Omental fat pad (tissue), 4 donors: ENCODE measurements around the gene KCNF1. TPM values are rescaled to one million over a fixed set of nuclear protein-coding genes. Genes with fewer than 3 reads are reported as not detected.

Source experiments
- ATAC-seq: fragments of 150-250 bp; one replicate; pipeline ENCODE4 v1.9.1; 2016; ENCODE audit warnings: mild to moderate bottlenecking, moderate library complexity; ENCODE audit not compliant: low FRiP score
- DNase-seq: peaks from one replicate; pipeline ENCODE4 v3.0.0-alpha.2; 2019; ENCODE audit warnings: low spot score
- CTCF ChIP-seq, 3 donors: fragments of 450-650 bp; IDR thresholded peaks; one replicate each; pipeline ENCODE4 v1.5.1; 2016 to 2017; ENCODE audit warnings: antibody characterized with exemption in 3 of 3, mild to moderate bottlenecking in 3 of 3, moderate library complexity in 2 of 3
- total RNA-seq, 4 donors: library from RNA; depleted of rRNA; stranded (reverse); fragments of >200 nt; gene quantifications; one replicate each; pipeline ENCODE4 v1.1.0, GENCODE V29; 2016

The KCNF1 gene
- total RNA-seq, 4 donors from 2014 or later: 0.79 TPM; not detected in 3

DNA sequence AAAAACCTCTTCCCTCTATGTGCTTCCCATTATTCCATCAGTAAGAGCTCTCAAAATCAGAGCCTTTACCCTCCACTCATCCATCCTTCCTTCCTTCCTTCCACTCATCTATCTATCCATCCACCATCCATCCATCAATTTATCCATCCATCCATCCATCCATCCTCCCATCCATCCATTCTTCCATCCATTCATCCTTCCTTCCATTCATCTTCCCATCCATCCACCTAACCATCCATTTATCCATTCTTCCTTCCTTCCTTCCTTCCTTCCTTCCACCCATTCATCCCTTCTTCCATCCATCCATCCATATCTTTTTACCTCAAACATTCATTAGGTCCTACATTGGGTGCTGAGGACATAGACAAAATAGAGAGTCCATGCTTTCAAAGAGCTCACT lies 19.4 kb upstream of the KCNF1 start:
- no peak for ATAC-seq
- TF ChIP-seq CTCF (IDR thresholded peaks at IDR 0.05): no peak
- no peak for DNase-seq

- no peak for TF ChIP-seq CTCF (IDR thresholded peaks at IDR 0.05)
- DNase-seq (no peak), ATAC-seq (no peak)
Measured at GRCh38 chr2:10892796-10893350, 18.9 kb upstream of the KCNF1 start.

DNA sequence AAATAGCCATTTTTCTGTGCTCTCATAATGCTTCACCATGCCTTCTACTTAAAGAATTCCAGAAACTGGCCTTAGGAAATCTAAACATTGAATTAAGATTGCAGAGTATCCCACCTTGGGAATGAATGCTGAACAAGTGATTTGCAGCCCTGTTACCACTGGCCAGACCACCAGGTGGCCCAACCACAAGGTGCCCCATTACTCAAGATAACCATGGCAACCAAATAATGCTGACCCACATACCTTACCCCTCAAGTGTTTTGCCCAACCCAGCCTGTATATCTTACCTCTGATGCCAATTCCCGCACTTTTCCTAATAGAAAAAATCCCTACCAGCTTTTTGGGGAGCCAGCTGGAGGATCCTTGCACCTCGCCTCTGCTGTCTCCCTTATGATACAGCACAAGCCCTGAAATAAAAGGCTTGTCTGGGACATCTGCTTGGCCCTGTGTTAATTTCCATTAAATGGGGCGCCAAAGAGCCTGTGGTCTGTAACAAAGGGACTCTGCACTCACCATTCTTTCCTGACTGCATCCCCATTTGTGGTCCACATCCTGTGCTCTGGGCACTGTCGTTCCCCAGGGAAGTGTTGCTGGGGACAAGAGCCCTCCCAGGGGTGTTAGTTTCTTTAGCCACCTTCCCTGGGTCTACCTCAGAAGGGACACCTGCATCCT lies 17.3 kb upstream of the KCNF1 start:
- ATAC-seq: no peak
- no peak for TF ChIP-seq CTCF (IDR thresholded peaks at IDR 0.05)
- DNase-seq: no peak

- ATAC-seq: no peak
- TF ChIP-seq CTCF (IDR thresholded peaks at IDR 0.05): no peak
Measured at GRCh38 chr2:10895231-10895630, 16.5 kb upstream of the KCNF1 start.

GRCh38 chr2:10897956-10898355 lies 13.8 kb upstream of the KCNF1 start:
- TF ChIP-seq CTCF (IDR thresholded peaks at IDR 0.05): no peak
- no peak for DNase-seq
- no peak for ATAC-seq

More at GRCh38 chr2:10895231-10895630, 16.5 kb upstream of the KCNF1 start:
- no peak for DNase-seq

DNA sequence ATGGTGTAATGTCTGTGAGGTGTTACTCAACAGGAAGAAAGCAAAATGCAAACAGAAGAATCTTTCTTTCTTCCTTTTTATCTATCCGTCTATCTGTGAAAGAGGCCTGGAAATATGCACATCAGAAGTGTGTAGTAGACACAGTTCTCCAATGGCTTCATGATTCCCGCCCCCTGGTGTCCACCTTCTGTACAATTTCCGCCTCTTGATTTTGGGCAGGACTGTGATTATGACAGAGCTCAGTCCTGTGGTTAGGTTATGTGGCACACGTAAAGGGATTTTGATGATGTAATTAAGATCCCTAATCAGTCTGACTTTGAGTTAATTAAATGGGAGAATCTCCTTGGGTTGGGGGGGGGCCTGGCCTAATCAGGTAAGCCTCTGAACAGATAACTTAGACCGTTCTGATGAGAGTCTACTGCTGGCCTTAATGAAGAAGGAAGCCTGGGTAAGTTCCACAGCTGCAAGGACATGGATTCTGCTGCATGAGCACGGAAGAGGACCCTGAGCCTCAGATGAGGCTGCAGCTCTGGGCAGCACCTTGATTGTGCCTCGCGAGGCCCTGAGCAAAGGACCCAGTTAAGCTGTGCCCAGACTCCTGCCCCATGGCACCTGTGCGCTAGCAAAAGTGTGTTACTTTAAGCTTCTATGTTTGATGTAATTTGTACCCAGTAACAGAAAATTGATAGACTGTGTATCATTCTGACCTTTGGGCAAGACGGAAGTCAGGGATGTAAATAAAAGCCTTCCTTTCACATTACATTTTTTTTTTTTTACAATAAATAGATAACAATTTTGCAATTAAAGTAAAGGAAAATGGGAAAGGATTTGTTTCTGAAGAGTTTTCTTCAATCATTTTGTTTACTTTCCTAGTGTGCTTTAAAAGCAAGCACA lies 11.3 kb upstream of the KCNF1 start:
- DNase-seq: no peak
- ATAC-seq: no peak
- no peak for TF ChIP-seq CTCF (IDR thresholded peaks at IDR 0.05)
